H1 (cell line): ENCODE measurements around the gene ELOF1. TPM values are rescaled to one million over a fixed set of nuclear protein-coding genes. Genes with fewer than 3 reads are reported as not detected.

ENCODE experiments used
- BCL11A ChIP-seq, 2 experiments: IDR thresholded peaks; one replicate each; pipeline ENCODE4 v1.6.1; 2011; ENCODE audit warnings: low read depth in 2 of 2, low read length in 2 of 2, mild to moderate bottlenecking in 2 of 2
- CHD1 ChIP-seq: IDR thresholded peaks from 2 replicates; pipeline ENCODE4 v1.6.1; 2012; ENCODE audit warnings: low read depth, low read length, improper control_type of control experiment
- CREB1 ChIP-seq: IDR thresholded peaks from 2 replicates; pipeline ENCODE4 v1.6.1; 2012; ENCODE audit warnings: inconsistent platforms
- CTCF ChIP-seq, 3 experiments: IDR thresholded peaks; 1 replicate in 2 of 3; 2 replicates in 1 of 3; pipeline versions ENCODE4 v1.5.1 to v1.6.1; 2011; ENCODE audit warnings: low read length in 3 of 3, mild to moderate bottlenecking in 3 of 3, inconsistent platforms in 2 of 3, low read depth in 1 of 3, moderate library complexity in 1 of 3; ENCODE audit not compliant: insufficient read depth in 1 of 3; ENCODE audit errors: control extremely low read depth in 1 of 3
- GABPA ChIP-seq: IDR thresholded peaks from 2 replicates; pipeline ENCODE4 v1.6.1; 2011; ENCODE audit warnings: mild to moderate bottlenecking, low read length, moderate library complexity, borderline replicate concordance; ENCODE audit not compliant: insufficient read depth
- GTF2F1 ChIP-seq: IDR thresholded peaks from 2 replicates; pipeline ENCODE4 v1.6.1; 2012; ENCODE audit warnings: low read depth, low read length, improper control_type of control experiment, borderline replicate concordance
- JUN ChIP-seq: IDR thresholded peaks from 2 replicates; pipeline ENCODE4 v1.6.1; 2011; ENCODE audit warnings: low read depth, mild to moderate bottlenecking, improper control_type of control experiment, low read length
- NRF1 ChIP-seq: IDR thresholded peaks from 2 replicates; pipeline ENCODE4 v1.6.1; 2011; ENCODE audit warnings: mild to moderate bottlenecking, low read depth, low read length, improper control_type of control experiment
- PHF8 ChIP-seq: fragments of 200-600 bp; sonication (generic); conservative IDR thresholded peaks from 2 replicates; pipeline ENCODE4 v1.7.1; 2012; ENCODE audit warnings: low read depth, mild to moderate bottlenecking, inconsistent platforms, low read length, moderate library complexity
- POLR2A ChIP-seq, 2 experiments: IDR thresholded peaks; 1 replicate in 1 of 2; 2 replicates in 1 of 2; pipeline ENCODE4 v1.6.1; 2011; ENCODE audit warnings: low read depth in 2 of 2, low read length in 2 of 2, mild to moderate bottlenecking in 2 of 2; ENCODE audit errors: control extremely low read depth in 1 of 2
- POLR2AphosphoS5 ChIP-seq: IDR thresholded peaks from 2 replicates; pipeline ENCODE4 v1.6.1; 2011; ENCODE audit warnings: low read depth, low read length
- RAD21 ChIP-seq, 2 experiments: IDR thresholded peaks in 1 of 2; conservative IDR thresholded peaks in 1 of 2; 2 replicates each; pipeline ENCODE4 v1.6.1; 2011; ENCODE audit warnings: low read depth in 2 of 2, low read length in 2 of 2, improper control_type of control experiment in 1 of 2, inconsistent platforms in 1 of 2, mild to moderate bottlenecking in 1 of 2, moderate library complexity in 1 of 2
- SIN3A ChIP-seq, 2 experiments: IDR thresholded peaks in 1 of 2; conservative IDR thresholded peaks in 1 of 2; 2 replicates each; pipeline ENCODE4 v1.6.1; 2011 to 2012; ENCODE audit warnings: low read length in 2 of 2, improper control_type of control experiment in 1 of 2, low read depth in 1 of 2, mild to moderate bottlenecking in 1 of 2
- SIRT6 ChIP-seq: IDR thresholded peaks from one replicate; pipeline ENCODE4 v1.7.1; 2012; ENCODE audit warnings: low read length, inconsistent platforms
- SP1 ChIP-seq: IDR thresholded peaks from 2 replicates; pipeline ENCODE4 v1.6.1; 2011; ENCODE audit warnings: low read depth, low read length
- polyA plus RNA-seq, 7 experiments: library from polyadenylated mRNA; depleted of rRNA in 3 of 7; stranded (reverse) in 5 of 7; unstranded in 2 of 7; fragments of >200 nt in 5 of 7; fragments of 200-250 nt in 2 of 7; gene quantifications; 1 replicate in 5 of 7; 2 replicates in 1 of 7; 4 replicates in 1 of 7; pipeline versions ENCODE4 v1.2.1 to v1.2.3, GENCODE V29; 2011 to 2013; ENCODE audit warnings: missing spikeins in 2 of 7, mixed read lengths in 2 of 7
- total RNA-seq: library from RNA; stranded (reverse); fragmentation: NEBNext Ultra II Directional; extraction: Animal tissue kit (Norgen Biotek cat#: 25700); gene quantifications from 2 replicates; pipeline ENCODE4 v1.2.1, GENCODE V29; 2021
- TF ChIP-seq, protein P1 (sequence below): IDR thresholded peaks from 2 replicates; pipeline ENCODE4 v1.6.1; 2012; ENCODE audit warnings: inconsistent platforms

The ELOF1 gene
- total and polyA plus RNA-seq, 2 of the 8 experiments (the other 6 are each of a cell fraction or from before 2014, with no cell fraction given), result 84.2 to 101 TPM

DNA sequence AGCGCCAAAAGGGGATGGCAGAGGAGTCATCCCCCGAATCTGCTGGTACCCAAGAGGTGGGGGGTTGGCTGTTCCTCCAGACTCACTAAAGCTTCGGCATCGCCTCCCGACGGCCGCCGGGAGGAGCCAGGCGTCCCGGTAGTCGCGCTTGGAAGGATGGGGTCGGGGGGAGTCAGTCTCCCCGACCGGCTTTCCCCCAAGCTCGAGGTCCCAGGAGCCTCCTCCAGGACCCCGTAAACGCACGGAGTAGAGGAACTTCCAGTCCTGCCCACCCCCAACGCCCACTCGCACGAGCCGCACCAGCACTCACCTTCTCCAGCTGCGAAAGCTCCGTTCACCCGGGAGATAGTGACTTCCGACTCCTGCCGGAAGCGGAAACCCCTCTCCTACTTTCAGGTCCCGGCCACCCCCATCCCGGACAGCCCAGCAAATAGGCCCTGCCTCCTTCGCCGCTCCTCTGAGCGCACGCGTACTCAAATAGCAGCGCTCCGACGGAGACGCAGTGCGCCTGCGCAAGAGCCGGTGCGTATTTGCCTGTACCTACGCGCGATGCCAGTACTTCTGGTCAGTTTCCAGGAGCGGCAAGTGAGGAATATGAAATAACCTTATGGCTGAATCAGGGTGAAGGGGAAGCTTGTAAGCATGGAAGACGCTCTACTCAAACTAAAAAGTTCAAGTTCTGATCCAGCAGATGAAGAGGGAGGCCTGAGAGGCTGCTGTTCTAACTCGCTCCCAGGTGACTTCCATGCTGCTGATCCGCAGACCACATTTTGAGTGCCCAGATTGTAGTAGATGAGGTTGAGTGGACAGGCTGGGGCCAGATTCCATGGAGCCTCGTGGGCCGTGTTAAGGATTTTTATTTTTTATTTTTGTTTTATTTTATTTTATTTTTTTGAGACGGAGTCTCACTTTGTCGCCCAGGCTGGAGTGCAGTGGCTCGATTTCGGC is at the start of gene ELOF1 (continued):
- TF ChIP-seq CTCF (IDR thresholded peaks at IDR 0.05; ENCODE audit: control extremely low read depth in 1 of 3, insufficient read depth in 1 of 3, low read depth in 1 of 3, low read length in 3 of 3), result peak in 1 of 3 experiments; percentile 17; a peak in 1 of 4 replicates
- TF ChIP-seq CHD1, result no peak
- peak; percentile 82 to 86; a peak in 3 of 4 replicates for TF ChIP-seq SIN3A (conservative IDR thresholded peaks at IDR 0.05 in 1 of 2, IDR thresholded peaks at IDR 0.05 in 1 of 2; ENCODE audit: low read depth in 1 of 2, low read length in 2 of 2)
- peak; percentile 97 for TF ChIP-seq NRF1
- peak; percentile 69; the same call in 1 of the 2 replicates for TF ChIP-seq POLR2AphosphoS5
- no peak for TF ChIP-seq BCL11A (IDR thresholded peaks at IDR 0.05; ENCODE audit: low read depth in 2 of 2, low read length in 2 of 2)
- TF ChIP-seq SP1, result no peak
- peak; percentile 92 for TF ChIP-seq GABPA
- TF ChIP-seq GTF2F1, result no peak
- no peak for TF ChIP-seq JUN
- TF ChIP-seq CREB1, result peak; percentile 8; the same call in 1 of the 2 replicates
- TF ChIP-seq PHF8, result peak; percentile 96
- TF ChIP-seq POLR2A (IDR thresholded peaks at IDR 0.05; ENCODE audit: control extremely low read depth in 1 of 2, low read depth in 2 of 2, low read length in 2 of 2), result peak in 1 of 2 experiments; percentile 79; a peak in 2 of 3 replicates
- TF ChIP-seq RAD21 (IDR thresholded peaks at IDR 0.05 in 1 of 2, conservative IDR thresholded peaks at IDR 0.05 in 1 of 2; ENCODE audit: low read depth in 2 of 2, low read length in 2 of 2), result 0 out of 4 replicates have a peak, but pooled peaks have one; percentile 4 to 5
- no peak for TF ChIP-seq SIRT6
- TF ChIP-seq, protein P1, sequence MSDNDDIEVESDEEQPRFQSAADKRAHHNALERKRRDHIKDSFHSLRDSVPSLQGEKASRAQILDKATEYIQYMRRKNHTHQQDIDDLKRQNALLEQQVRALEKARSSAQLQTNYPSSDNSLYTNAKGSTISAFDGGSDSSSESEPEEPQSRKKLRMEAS, result peak; percentile 27; the same call in 1 of the 2 replicates
